Measurements from ENCODE around the gene IMP4.

- TF ChIP-seq EZH2 (IDR thresholded peaks at IDR 0.05; ENCODE audit: borderline replicate concordance, low read depth, low read length, severe bottlenecking) (no peak), JUN (IDR thresholded peaks at IDR 0.05; ENCODE audit: borderline replicate concordance, insufficient read depth, insufficient read length, low read depth) (no peak)
- TF ChIP-seq, protein P1, sequence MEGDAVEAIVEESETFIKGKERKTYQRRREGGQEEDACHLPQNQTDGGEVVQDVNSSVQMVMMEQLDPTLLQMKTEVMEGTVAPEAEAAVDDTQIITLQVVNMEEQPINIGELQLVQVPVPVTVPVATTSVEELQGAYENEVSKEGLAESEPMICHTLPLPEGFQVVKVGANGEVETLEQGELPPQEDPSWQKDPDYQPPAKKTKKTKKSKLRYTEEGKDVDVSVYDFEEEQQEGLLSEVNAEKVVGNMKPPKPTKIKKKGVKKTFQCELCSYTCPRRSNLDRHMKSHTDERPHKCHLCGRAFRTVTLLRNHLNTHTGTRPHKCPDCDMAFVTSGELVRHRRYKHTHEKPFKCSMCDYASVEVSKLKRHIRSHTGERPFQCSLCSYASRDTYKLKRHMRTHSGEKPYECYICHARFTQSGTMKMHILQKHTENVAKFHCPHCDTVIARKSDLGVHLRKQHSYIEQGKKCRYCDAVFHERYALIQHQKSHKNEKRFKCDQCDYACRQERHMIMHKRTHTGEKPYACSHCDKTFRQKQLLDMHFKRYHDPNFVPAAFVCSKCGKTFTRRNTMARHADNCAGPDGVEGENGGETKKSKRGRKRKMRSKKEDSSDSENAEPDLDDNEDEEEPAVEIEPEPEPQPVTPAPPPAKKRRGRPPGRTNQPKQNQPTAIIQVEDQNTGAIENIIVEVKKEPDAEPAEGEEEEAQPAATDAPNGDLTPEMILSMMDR (IDR thresholded peaks at IDR 0.05; ENCODE audit: extremely low read depth in 1 of 2, insufficient read depth in 1 of 2, low read depth in 1 of 2, low read length in 2 of 2) = no peak
- TF ChIP-seq, protein P2, sequence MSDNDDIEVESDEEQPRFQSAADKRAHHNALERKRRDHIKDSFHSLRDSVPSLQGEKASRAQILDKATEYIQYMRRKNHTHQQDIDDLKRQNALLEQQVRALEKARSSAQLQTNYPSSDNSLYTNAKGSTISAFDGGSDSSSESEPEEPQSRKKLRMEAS (IDR thresholded peaks at IDR 0.05; ENCODE audit: insufficient read depth, insufficient read length) = no peak
Measured at GRCh38 chr2:130389783-130390182, 47.1 kb downstream of the IMP4 start.

All from endothelial cell of umbilical vein (primary cell).